Muscle layer of colon (tissue), 2 donors: ENCODE data around the gene CARD11.

Experiments
- H3K27ac ChIP-seq: one replicate; pipeline ENCODE4 v1.7.0; 2013; ENCODE audit warnings: low read depth, mild to moderate bottlenecking, low read length, moderate library complexity
- H3K27me3 ChIP-seq, 2 donors: one replicate each; pipeline ENCODE4 v1.7.0; 2013; ENCODE audit warnings: low read length in 2 of 2, mild to moderate bottlenecking in 2 of 2; ENCODE audit not compliant: insufficient read depth in 2 of 2, control insufficient read depth in 1 of 2
- H3K36me3 ChIP-seq: one replicate; pipeline ENCODE4 v1.7.0; 2013; ENCODE audit warnings: mild to moderate bottlenecking, low read length; ENCODE audit not compliant: insufficient read depth
- H3K4me1 ChIP-seq: one replicate; pipeline ENCODE4 v1.7.0; 2013; ENCODE audit warnings: mild to moderate bottlenecking, low read length; ENCODE audit not compliant: insufficient read depth
- H3K4me3 ChIP-seq, 2 donors: one replicate each; pipeline ENCODE4 v1.7.0; 2013; ENCODE audit warnings: low read length in 2 of 2, low read depth in 1 of 2, mild to moderate bottlenecking in 1 of 2, moderate library complexity in 1 of 2
- H3K9ac ChIP-seq: one replicate; pipeline ENCODE4 v1.7.0; 2013; ENCODE audit warnings: low read length
- H3K9me3 ChIP-seq: one replicate; pipeline ENCODE4 v1.7.0; 2013; ENCODE audit warnings: mild to moderate bottlenecking, low read length
- donor health status: abdominal sarcoma.
- donor health status: Adenocarcinoma of cecum.

The CARD11 gene

DNA sequence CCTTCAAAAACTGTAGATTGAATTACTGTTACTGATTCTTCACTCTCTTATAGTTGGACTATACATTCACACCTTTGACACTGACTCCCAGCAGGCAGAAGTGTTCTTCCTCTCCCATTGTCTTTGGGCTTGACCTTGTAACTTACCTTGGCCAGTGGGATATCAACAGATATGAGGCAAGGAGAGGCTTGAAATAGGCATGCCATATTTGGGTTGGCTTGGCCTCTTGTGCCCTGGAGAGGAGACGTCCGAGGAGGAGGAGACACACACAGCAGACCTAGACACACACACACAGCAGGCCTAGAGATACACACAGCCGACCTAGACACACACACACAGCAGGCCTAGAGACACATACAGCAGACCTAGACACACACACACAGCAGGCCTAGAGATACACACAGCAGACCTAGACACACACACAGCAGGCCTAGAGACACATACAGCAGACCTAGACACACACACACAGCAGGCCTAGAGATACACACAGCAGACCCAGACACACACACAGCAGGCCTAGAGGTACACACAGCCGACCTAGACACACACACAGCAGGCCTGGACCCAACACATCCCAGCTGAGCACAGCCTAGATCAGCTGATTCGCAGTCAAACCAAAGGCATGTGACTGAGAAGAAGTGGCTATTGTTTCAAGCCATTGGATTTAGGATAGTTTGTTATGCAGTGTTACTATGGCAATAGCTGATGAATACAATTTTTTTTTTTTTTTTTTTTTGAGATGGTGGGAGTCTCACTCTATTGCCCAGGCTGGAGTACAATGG lies 187.1 kb downstream of the CARD11 start:
- Histone ChIP-seq H3K36me3 (no peaks in the 10 kb centered on the region), H3K4me3 (no peak overlapping the region), H3K27ac (no peak overlapping the region), H3K9me3 (no peaks in the 10 kb centered on the region), H3K9ac (no peak overlapping the region), H3K27me3 (no peaks in the 10 kb centered on the region), H3K4me1 (no peaks in the 10 kb centered on the region)
